Subcutaneous abdominal adipose tissue (tissue), 5 donors: ENCODE measurements around the gene MUC22.
"Not testable (repeated sequence)": the region's sequence is repeated elsewhere in the genome, so short reads cannot be mapped to it uniquely, and the experiment has no call there.

Experiments used
- H3K27ac ChIP-seq: one replicate; pipeline ENCODE4 v1.7.0; 2013; ENCODE audit warnings: low read depth, mild to moderate bottlenecking, inconsistent platforms, low read length, moderate library complexity
- H3K27me3 ChIP-seq, 5 donors: one replicate each; pipeline ENCODE4 v1.7.0; 2013; ENCODE audit warnings: low read length in 5 of 5, inconsistent platforms in 1 of 5; ENCODE audit not compliant: control insufficient read depth in 5 of 5, insufficient read depth in 4 of 5
- H3K36me3 ChIP-seq, 5 donors: one replicate each; pipeline ENCODE4 v1.7.0; 2013; ENCODE audit warnings: low read length in 5 of 5; ENCODE audit not compliant: control insufficient read depth in 5 of 5, insufficient read depth in 5 of 5
- H3K4me1 ChIP-seq, 5 donors: one replicate each; pipeline ENCODE4 v1.7.0; 2013; ENCODE audit warnings: low read length in 5 of 5, mild to moderate bottlenecking in 3 of 5, moderate library complexity in 1 of 5; ENCODE audit not compliant: control insufficient read depth in 5 of 5, insufficient read depth in 5 of 5
- H3K4me3 ChIP-seq, 5 donors: one replicate each; pipeline ENCODE4 v1.7.0; 2013; ENCODE audit warnings: low read length in 5 of 5, low read depth in 1 of 5
- H3K9ac ChIP-seq, 5 donors: one replicate each; pipeline ENCODE4 v1.7.0; 2013; ENCODE audit warnings: low read length in 5 of 5, mild to moderate bottlenecking in 4 of 5, moderate library complexity in 3 of 5
- H3K9me3 ChIP-seq, 5 donors: one replicate each; pipeline ENCODE4 v1.7.0; 2013; ENCODE audit warnings: low read length in 5 of 5; ENCODE audit not compliant: control insufficient read depth in 5 of 5
- donor health status: healthy.
- donor health status: healthy.
- donor health status: healthy.
- donor health status: healthy.
- donor health status: healthy.

Gene MUC22

DNA sequence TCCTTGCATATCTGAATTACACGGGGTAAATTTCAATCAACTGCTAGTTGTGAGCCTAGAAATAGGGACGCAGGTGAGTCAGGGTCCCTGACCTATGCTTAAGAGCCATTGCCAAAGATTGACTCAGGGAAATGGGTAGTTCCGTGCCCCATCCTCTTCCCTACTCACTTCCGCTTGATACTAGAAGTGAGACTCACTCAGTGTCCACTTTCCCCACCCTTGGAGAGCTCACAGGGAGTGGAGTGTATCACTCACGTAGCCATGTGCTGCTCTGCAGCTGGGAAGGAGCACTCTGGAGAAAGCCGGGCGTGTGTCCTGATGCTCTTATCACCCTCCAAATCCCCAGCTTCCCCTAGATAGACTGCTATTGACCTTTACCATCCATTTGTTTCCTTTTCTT is 543 bp upstream of the MUC22 start:
- Histone ChIP-seq H3K4me1 (peaks cover 0 to 9% (median 0%) of the 10 kb centered on the region in 5 donors), H3K4me3 (no peak overlapping the region), H3K9me3 (peaks cover 0 to 5% (median 3%) of the 10 kb centered on the region in 5 donors), H3K27ac (no peak overlapping the region), H3K9ac (no peak overlapping the region), H3K36me3 (no peaks in the 10 kb centered on the region), H3K27me3 (peaks cover 0 to 10% (median 3%) of the 10 kb centered on the region in 5 donors)

DNA sequence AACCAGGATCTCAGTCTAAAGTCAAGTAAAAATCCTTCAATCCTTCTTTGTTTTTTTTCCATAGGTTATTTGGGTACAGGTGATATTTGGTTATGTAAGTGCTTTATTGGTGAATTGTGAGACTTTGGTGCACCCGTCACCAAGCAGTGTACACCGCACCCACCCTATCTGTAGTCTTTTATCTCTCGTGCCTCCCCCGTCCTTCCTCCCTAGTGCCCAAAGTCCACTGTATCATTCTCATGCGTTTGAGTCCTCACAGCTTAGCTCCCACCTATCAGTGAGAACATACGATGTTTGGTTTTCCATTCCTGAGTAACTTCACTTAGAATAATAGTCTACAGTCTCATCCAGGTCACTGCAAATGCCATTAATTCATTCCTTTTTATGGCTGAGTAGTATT is 879 bp downstream of the MUC22 start:
- H3K4me1 ChIP-seq = no peaks in the 10 kb centered on the region
- H3K27ac ChIP-seq = no peak overlapping the region
- no peak overlapping the region for H3K9ac ChIP-seq
- H3K4me3 ChIP-seq = no peak overlapping the region
- no peaks in the 10 kb centered on the region for H3K36me3 ChIP-seq
- H3K9me3 ChIP-seq = peaks cover 0 to 8% (median 6%) of the 10 kb centered on the region in 5 donors
- H3K27me3 ChIP-seq = peaks cover 0 to 10% (median 3%) of the 10 kb centered on the region in 5 donors

DNA sequence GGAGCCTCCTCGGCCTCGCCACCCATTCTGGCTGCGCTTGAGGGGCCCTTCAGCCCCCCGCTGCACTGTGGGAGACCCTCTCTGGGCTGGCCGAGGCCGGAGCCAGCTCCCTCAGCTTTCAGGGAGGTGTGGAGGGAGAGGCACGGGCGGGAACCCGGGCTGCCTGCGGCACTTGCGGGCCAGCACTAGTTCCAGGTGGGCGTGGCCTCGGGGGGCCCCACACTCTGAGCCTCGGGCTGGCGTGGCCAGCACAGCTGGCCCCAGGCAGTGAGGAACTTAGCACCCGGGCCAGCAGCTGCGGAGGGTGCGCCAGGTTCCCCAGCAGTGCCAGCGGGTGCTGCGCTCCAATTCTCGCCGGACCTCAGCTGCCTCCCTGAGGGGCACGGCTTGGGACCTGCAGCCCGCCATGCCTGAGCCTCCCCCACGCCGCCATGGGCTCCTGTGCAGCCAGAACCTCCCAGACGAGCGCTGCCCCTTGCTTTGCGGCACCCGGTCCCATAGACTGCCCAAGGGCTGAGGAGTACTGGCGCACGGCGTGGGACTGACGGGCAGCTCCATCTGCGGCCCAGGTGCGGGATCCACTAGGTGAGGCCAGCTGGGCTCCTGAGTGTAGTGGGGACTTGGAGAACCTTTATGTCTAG is 6.5 kb downstream of the MUC22 start:
- no peak overlapping the region for H3K4me3 ChIP-seq

DNA sequence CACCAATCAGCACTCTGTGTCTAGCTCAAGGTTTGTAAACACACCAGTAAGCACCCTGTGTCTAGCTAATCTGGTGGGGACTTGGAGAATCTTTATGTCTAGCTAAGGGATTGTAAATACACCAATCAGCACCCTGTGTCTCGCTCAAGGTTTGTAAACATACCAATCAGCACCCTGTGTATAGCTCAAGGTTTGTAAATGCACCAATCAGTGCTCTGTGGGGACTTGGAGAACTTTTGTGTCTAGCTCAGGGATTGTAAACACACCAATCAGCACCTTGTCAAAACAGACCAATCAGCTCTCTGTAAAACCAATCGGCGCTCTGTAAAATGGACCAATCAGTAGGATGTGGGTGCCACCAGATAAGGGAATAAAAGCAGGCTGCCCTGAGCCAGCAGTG is 7.2 kb downstream of the MUC22 start:
- not testable (repeated sequence) for H3K9me3 ChIP-seq, H3K36me3 ChIP-seq, H3K27me3 ChIP-seq, H3K4me1 ChIP-seq, H3K9ac ChIP-seq, H3K27ac ChIP-seq, H3K4me3 ChIP-seq

More for the DNA sequence above, 6.5 kb downstream of the MUC22 start:
- Histone ChIP-seq H3K27ac (no peak overlapping the region), H3K9me3 (peaks cover 0 to 8% (median 6%) of the 10 kb centered on the region in 5 donors), H3K36me3 (no peaks in the 10 kb centered on the region), H3K9ac (no peak overlapping the region), H3K27me3 (peaks cover 0 to 4% (median 2%) of the 10 kb centered on the region in 5 donors), H3K4me1 (no peaks in the 10 kb centered on the region)

DNA sequence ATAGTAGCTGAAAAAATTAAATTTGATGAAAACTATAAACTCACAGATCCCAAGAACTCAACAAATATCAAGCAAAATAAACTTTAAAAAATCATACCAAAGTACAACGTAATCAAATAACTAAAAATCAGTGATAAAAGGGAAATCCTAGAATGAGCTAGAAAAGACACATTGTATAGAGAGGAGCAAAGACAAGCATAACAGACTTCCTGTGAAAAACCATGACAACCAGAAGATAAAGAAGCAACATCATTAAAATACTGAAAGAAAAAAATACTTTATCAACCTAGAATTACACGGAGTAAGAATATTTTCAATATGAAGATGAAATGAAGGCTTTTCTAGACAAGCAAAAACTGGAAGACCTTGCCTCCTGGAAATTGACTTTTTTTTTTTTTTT is 9.8 kb downstream of the MUC22 start:
- H3K4me1 ChIP-seq = no peaks in the 10 kb centered on the region
- H3K4me3 ChIP-seq = no peak overlapping the region
- H3K27me3 ChIP-seq = peaks cover 0 to 2% (median 0%) of the 10 kb centered on the region in 5 donors
- H3K36me3 ChIP-seq = no peaks in the 10 kb centered on the region
- H3K9ac ChIP-seq = no peak overlapping the region
- no peak overlapping the region for H3K27ac ChIP-seq
- H3K9me3 ChIP-seq = peaks cover 0 to 2% (median 0%) of the 10 kb centered on the region in 5 donors

DNA sequence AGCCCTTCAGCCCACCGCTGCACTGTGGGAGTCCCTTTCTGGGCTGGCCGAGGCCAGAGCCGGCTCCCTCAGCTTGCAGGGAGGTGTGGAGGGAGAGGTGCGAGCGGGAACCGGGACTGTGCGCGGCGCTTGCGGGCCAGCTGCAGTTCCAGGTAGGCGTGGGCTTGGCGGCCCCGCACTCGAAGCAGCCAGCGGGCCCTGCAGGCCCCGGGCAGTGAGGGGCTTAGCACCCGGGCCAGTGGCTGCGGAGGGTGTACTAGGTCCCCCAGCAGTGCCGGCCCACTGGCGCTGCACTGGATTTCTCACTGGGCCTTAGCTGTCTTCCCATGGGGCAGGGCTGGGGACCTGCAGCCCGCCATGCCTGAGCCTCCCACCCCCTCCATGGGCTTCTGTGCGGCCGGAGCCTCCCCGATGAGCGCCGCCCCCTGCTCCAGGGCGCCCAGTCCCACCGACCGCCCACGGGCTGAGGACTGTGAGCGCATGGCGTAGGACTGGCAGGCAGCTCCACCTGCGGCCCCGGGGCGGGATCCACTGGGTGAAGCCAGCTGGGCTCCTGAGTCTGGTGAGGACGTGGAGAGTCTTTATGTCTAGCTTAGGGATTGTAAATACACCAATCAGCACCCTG is 10.5 kb downstream of the MUC22 start:
- not testable (repeated sequence) for H3K36me3 ChIP-seq, H3K9me3 ChIP-seq, H3K27me3 ChIP-seq, H3K27ac ChIP-seq, H3K4me3 ChIP-seq, H3K4me1 ChIP-seq, H3K9ac ChIP-seq

DNA sequence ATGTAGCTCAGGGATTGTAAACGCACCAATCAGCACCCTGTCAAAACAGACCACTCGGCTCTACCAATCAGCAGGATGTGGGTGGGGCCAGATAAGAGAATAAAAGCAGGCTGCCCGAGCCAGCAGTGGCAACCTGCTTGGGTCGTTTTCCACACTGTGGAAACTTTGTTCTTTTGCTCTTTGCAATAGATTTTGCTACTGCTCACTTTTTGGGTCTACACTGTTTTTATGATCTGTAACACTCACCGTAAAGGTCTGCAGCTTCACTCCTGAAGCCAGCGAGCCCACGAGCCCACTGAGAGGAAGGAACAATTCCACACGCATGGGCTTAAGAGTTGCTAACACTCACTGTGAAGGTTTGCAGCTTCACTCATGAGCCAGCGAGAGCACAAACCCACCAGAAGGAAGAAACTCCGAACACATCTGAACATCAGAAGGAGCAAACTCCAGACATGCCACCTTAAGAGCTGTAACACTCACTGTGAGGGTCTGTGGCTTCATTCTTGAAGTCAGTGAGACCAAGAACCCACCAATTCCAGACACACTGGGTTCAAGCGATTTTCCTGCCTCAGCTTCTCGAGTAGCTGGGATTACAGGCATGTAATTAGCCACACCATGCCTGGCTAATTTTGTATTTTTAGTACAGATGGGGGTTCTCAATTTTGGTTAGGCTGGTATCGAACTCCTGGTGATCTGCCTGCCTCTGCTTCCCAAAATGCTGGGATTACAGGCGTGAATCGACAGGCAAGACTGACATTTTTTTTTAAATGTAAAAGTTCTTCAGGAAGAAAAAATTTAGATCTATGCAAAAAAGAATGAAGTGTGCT is 11.6 kb downstream of the MUC22 start:
- H3K4me3 ChIP-seq, H3K27me3 ChIP-seq, H3K9me3 ChIP-seq, H3K36me3 ChIP-seq, H3K4me1 ChIP-seq, H3K27ac ChIP-seq, H3K9ac ChIP-seq: not testable (repeated sequence)

DNA sequence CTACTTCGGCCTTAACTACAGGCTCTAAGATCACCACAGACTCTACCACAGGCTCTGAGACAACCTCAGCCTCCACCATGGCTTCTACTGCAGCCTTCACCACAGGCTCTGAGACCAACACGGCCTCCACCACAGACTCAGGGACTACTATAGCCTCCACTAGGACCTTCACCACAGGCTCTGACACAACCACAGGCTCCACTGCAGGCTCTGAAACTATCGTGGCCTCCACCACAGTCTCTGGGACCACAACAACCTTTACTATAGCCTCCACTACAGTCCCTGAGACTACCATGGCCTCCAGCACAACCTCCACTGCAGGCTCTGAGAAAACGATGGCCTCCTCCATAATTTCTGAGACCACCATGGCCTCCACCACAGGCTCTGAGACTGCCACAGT is 15.3 kb downstream of the MUC22 start:
- Histone ChIP-seq H3K27me3 (peaks cover 0 to 16% (median 13%) of the 10 kb centered on the region in 5 donors), H3K36me3 (no peaks in the 10 kb centered on the region), H3K27ac (no peak overlapping the region), H3K4me1 (no peaks in the 10 kb centered on the region), H3K9me3 (no peaks in the 10 kb centered on the region), H3K4me3 (no peak overlapping the region), H3K9ac (no peak overlapping the region)

DNA sequence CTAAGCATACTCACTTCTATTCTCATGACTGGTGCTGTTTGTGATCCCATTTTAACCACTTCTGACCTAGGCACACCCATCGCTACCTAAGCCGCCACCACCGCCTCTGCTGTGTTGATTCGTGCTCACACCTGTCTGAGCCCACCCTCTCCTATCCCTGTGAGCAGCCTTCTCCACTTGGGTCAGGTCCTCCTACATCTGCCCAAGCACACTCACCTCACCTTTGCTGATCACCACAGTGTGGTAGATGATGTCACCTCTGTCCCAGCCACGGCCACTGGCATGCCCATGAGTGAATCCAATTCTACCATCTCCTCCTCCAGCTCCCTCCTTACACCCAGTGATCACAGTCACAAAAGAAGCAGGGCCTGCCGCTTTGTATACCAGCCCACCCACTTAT is 20.8 kb downstream of the MUC22 start:
- no peaks in the 10 kb centered on the region for H3K4me1 ChIP-seq
- H3K9me3 ChIP-seq = no peaks in the 10 kb centered on the region
- peaks cover 0 to 16% (median 10%) of the 10 kb centered on the region in 5 donors for H3K27me3 ChIP-seq
- H3K4me3 ChIP-seq = no peak overlapping the region
- no peaks in the 10 kb centered on the region for H3K36me3 ChIP-seq
- no peak overlapping the region for H3K27ac ChIP-seq
- H3K9ac ChIP-seq = no peak overlapping the region

DNA sequence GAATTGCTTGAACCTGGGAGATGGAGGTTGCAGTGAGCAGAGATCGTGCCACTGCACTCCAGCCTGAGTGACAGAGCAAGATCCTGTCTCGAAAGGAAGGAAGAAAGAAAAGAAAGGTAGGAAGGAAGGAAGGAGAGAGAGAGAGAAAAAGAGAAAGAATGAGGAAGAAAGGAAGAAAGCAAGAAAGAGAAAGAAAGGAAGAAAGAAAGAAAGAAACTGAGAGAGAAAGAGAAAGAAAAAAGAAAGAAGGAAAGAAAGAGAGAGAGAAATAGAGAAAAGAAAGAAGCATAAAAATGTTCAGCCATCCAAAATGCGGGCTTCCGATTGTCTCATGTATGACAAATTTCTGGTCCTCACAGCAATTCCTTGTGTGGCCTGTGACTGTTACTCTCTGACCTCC is 22.8 kb downstream of the MUC22 start:
- Histone ChIP-seq H3K4me3 (no peak overlapping the region), H3K27me3 (peaks cover 0 to 9% (median 2%) of the 10 kb centered on the region in 5 donors), H3K36me3 (no peaks in the 10 kb centered on the region), H3K9me3 (no peaks in the 10 kb centered on the region), H3K4me1 (no peaks in the 10 kb centered on the region), H3K9ac (no peak overlapping the region), H3K27ac (no peak overlapping the region)
